ENCODE results near the gene PIP4K2B. TPM values are rescaled to one million over a fixed set of nuclear protein-coding genes. Genes with fewer than 3 reads are reported as not detected.
"Not testable (repeated sequence)": the region's sequence is repeated elsewhere in the genome, so short reads cannot be mapped to it uniquely, and the experiment has no call there.

PIP4K2B gene
- total RNA-seq, 2 donors from 2014 or later: 74.3 to 91.6 TPM

DNA sequence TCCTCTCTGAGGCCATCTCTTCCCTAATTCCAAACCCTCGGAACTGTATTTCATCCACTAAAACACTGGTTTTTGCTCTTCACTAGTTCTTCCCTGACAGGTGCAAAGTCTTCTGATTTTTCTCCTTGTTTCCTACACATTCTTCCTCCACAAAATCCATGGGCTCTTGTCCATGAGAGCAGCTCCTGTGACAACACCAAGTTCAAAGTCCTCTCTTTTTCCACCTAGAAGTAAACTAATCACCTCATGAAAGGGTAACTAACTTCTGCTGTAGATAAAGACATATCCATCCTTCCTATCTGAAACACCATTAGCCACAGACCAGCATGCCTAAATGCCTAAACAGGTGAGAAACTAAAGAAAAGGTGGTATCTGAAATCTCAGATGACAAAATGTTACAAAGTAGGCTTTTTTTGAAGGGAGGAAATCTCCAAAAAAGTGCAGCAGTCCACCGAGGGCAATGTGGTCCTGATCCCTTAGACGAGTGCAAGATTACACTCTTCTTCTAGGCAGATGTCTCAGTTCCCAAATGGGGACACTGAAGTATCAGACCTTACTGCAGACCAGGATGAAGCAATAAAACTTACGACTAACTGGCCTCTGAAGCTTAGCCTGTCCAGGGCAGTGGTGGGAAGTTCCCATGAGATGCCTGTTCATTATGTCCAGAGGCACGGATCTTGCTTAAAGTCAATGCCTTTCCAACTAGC lies 2.8 kb downstream of the PIP4K2B start:
- Mint-ChIP-seq H3K27ac (peak overlapping the region; percentile 56), H3K9me3 (no peaks in the 10 kb centered on the region), H3K27me3 (ENCODE audit: insufficient read depth) (no peaks in the 10 kb centered on the region), H3K36me3 (ENCODE audit: low read depth) (peaks cover 43% of the 10 kb centered on the region), H3K4me1 (peaks cover 44% of the 10 kb centered on the region), H3K4me3 (peak overlapping the region; percentile 91)
- no peaks in the 10 kb centered on the region for H3K9me3 ChIP-seq (ENCODE audit: control insufficient read depth, low read length)
- H3K9ac ChIP-seq (ENCODE audit: extremely low read depth, low read length, poor library complexity, severe bottlenecking): no peak overlapping the region
- no peak for DNase-seq
- no peak for TF ChIP-seq CTCF (conservative IDR thresholded peaks at IDR 0.05)
- H3K4me3 ChIP-seq (ENCODE audit: low read length): peak overlapping the region; percentile 97
- peaks cover 10% of the 10 kb centered on the region for H3K4me1 ChIP-seq (ENCODE audit: control insufficient read depth, insufficient read depth, low read length)
- H3K36me3 ChIP-seq (ENCODE audit: control insufficient read depth, insufficient read depth, low read length): peaks cover 43% of the 10 kb centered on the region
- H3K27ac ChIP-seq (ENCODE audit: low read depth, low read length): no peak overlapping the region
- H3K27me3 ChIP-seq (ENCODE audit: control insufficient read depth, insufficient read depth, low read length, poor library complexity, severe bottlenecking): no peaks in the 10 kb centered on the region
- 89 to 100% methylated on average over 5 of the region's 5 CpGs for WGBS, 2 experiments (ENCODE audit: insufficient coverage in 1 of 2, insufficient read length in 1 of 2)

GRCh38 chr17:38794221-38794620 lies 5.1 kb downstream of the PIP4K2B start:
- H3K9me3 ChIP-seq (ENCODE audit: control insufficient read depth, low read length): no peaks in the 10 kb centered on the region
- H3K4me3 ChIP-seq (ENCODE audit: low read length): no peak overlapping the region
- Mint-ChIP-seq H3K4me1 (peaks cover 61% of the 10 kb centered on the region), H3K9me3 (no peaks in the 10 kb centered on the region), H3K27ac (peak overlapping the region; percentile 42), H3K4me3 (no peak overlapping the region), H3K36me3 (ENCODE audit: low read depth) (peaks cover 32% of the 10 kb centered on the region), H3K27me3 (ENCODE audit: insufficient read depth) (no peaks in the 10 kb centered on the region)
- peaks cover 15% of the 10 kb centered on the region for H3K4me1 ChIP-seq (ENCODE audit: control insufficient read depth, insufficient read depth, low read length)
- no peaks in the 10 kb centered on the region for H3K27me3 ChIP-seq (ENCODE audit: control insufficient read depth, insufficient read depth, low read length, poor library complexity, severe bottlenecking)
- no peak for TF ChIP-seq CTCF (conservative IDR thresholded peaks at IDR 0.05)
- H3K9ac ChIP-seq (ENCODE audit: extremely low read depth, low read length, poor library complexity, severe bottlenecking): no peak overlapping the region
- H3K36me3 ChIP-seq (ENCODE audit: control insufficient read depth, insufficient read depth, low read length): peaks cover 36% of the 10 kb centered on the region
- H3K27ac ChIP-seq (ENCODE audit: low read depth, low read length): no peak overlapping the region
- no peak for DNase-seq
- WGBS, 2 experiments (ENCODE audit: insufficient coverage in 1 of 2, insufficient read length in 1 of 2): 99 to 100% methylated on average over 1 to 5 of the region's 5 CpGs

- Histone ChIP-seq H3K9me3 (ENCODE audit: control insufficient read depth, low read length) (no peaks in the 10 kb centered on the region), H3K4me1 (ENCODE audit: control insufficient read depth, insufficient read depth, low read length) (peaks cover 6% of the 10 kb centered on the region), H3K9ac (ENCODE audit: extremely low read depth, low read length, poor library complexity, severe bottlenecking) (no peak overlapping the region), H3K27ac (ENCODE audit: low read depth, low read length) (no peak overlapping the region), H3K27me3 (ENCODE audit: control insufficient read depth, insufficient read depth, low read length, poor library complexity, severe bottlenecking) (no peaks in the 10 kb centered on the region), H3K4me3 (ENCODE audit: low read length) (no peak overlapping the region), H3K36me3 (ENCODE audit: control insufficient read depth, insufficient read depth, low read length) (peaks cover 40% of the 10 kb centered on the region)
- no peak for DNase-seq
- no peak for TF ChIP-seq CTCF (conservative IDR thresholded peaks at IDR 0.05)
- Mint-ChIP-seq H3K9me3 (no peaks in the 10 kb centered on the region), H3K4me3 (no peak overlapping the region), H3K27ac (no peak overlapping the region), H3K4me1 (peaks cover 40% of the 10 kb centered on the region), H3K27me3 (ENCODE audit: insufficient read depth) (no peaks in the 10 kb centered on the region), H3K36me3 (ENCODE audit: low read depth) (peaks cover 39% of the 10 kb centered on the region)
- 98% methylated on average over 5 of the region's 5 CpGs; no CpG with 5 or more reads in 1 of the 2 experiments for WGBS, 2 experiments (ENCODE audit: insufficient coverage in 1 of 2, insufficient read length in 1 of 2)
Observed at GRCh38 chr17:38791162-38791561, 8.2 kb downstream of the PIP4K2B start.

GRCh38 chr17:38790148-38790707 lies 9.1 kb downstream of the PIP4K2B start:
- H3K27me3 ChIP-seq (ENCODE audit: control insufficient read depth, insufficient read depth, low read length, poor library complexity, severe bottlenecking); DNase-seq; H3K9me3 ChIP-seq (ENCODE audit: control insufficient read depth, low read length); H3K4me1 ChIP-seq (ENCODE audit: control insufficient read depth, insufficient read depth, low read length); H3K27me3 Mint-ChIP-seq (ENCODE audit: insufficient read depth); H3K4me3 Mint-ChIP-seq; H3K9me3 Mint-ChIP-seq; H3K9ac ChIP-seq (ENCODE audit: extremely low read depth, low read length, poor library complexity, severe bottlenecking); H3K27ac ChIP-seq (ENCODE audit: low read depth, low read length): not testable (repeated sequence)
- WGBS, 2 experiments (ENCODE audit: insufficient coverage in 1 of 2, insufficient read length in 1 of 2): 79 to 88% methylated on average over 8 to 13 of the region's 13 CpGs
- Mint-ChIP-seq H3K36me3 (ENCODE audit: low read depth) (peaks cover 38% of the 10 kb centered on the region), H3K4me1 (peaks cover 37% of the 10 kb centered on the region), H3K27ac (peak overlapping the region; percentile 91)
- Histone ChIP-seq H3K36me3 (ENCODE audit: control insufficient read depth, insufficient read depth, low read length) (peaks cover 42% of the 10 kb centered on the region), H3K4me3 (ENCODE audit: low read length) (peak overlapping the region; percentile 21)
